OCI-LY1 (cell line): Measurements from ENCODE around the gene OSBPL1A.

Experiments
- EZH2 ChIP-seq: fragments of 200-600 bp; sonication (generic), shearing (Covaris generic); IDR thresholded peaks from 2 replicates; pipeline ENCODE4 v1.8.0; 2017; ENCODE audit warnings: borderline replicate concordance, mixed run types, mild to moderate bottlenecking, antibody characterized with exemption, low read length, moderate library complexity, mixed read lengths
- TF ChIP-seq, protein P1 (sequence below): fragments of 200-600 bp; sonication (generic), shearing (Covaris generic); IDR thresholded peaks from 2 replicates; pipeline ENCODE4 v1.5.1; 2017; ENCODE audit warnings: mild to moderate bottlenecking, antibody characterized with exemption, low read length, moderate library complexity, mixed read lengths

DNA sequence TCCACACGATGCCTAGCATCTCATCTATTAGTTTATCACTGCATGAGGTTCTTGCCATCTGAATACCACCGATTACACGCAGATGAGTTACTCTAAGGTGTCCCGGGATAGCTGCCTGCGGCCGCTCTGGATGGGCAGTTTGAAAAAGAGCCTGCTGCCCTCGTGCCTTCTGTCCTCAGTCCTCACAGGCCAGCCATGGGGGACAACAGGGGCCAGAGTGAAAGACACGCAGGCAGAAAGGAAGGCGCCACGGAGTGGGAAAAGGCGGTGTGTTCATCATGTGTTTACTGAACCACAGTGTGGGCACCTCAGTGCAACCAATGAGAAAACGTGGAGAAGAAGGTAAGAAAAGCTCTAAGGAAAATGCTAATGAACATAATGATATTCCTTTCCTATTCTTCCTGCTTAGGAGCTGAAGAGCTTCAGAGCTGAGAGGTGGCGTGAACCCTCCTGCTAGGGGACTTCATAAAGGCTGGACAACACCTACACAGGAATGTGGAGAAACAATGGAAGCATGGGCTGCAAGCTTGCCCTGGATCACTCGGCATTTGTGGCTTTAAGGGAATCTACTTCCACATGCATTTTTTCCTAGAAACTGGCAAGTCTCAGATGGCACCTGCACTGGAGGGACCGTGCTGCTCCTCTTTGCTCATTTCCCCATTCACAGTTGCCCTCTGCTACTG, 207.8 kb downstream of the OSBPL1A start:
- TF ChIP-seq, protein P1, sequence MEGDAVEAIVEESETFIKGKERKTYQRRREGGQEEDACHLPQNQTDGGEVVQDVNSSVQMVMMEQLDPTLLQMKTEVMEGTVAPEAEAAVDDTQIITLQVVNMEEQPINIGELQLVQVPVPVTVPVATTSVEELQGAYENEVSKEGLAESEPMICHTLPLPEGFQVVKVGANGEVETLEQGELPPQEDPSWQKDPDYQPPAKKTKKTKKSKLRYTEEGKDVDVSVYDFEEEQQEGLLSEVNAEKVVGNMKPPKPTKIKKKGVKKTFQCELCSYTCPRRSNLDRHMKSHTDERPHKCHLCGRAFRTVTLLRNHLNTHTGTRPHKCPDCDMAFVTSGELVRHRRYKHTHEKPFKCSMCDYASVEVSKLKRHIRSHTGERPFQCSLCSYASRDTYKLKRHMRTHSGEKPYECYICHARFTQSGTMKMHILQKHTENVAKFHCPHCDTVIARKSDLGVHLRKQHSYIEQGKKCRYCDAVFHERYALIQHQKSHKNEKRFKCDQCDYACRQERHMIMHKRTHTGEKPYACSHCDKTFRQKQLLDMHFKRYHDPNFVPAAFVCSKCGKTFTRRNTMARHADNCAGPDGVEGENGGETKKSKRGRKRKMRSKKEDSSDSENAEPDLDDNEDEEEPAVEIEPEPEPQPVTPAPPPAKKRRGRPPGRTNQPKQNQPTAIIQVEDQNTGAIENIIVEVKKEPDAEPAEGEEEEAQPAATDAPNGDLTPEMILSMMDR: no peak
- TF ChIP-seq EZH2: no peak
